Brain microvascular endothelial cell (primary cell): ENCODE results near the gene PRKAR1B.
"Not testable (repeated sequence)": the region's sequence is repeated elsewhere in the genome, so short reads cannot be mapped to it uniquely, and the experiment has no call there.

ENCODE experiments used
- DNase-seq: peaks from one replicate; pipeline ENCODE4 v3.0.0-alpha.2; 2020
- H3K27ac ChIP-seq: fragments of 250-450 bp; sonication (Bioruptor Pico); 2 replicates; pipeline ENCODE4 v1.5.1; 2020; ENCODE audit warnings: mild to moderate bottlenecking, moderate library complexity
- H3K27me3 ChIP-seq: fragments of 250-450 bp; sonication (Bioruptor Pico); replicated peaks from 2 replicates; pipeline ENCODE4 v1.5.1; 2020; ENCODE audit warnings: mild to moderate bottlenecking
- H3K36me3 ChIP-seq: fragments of 250-450 bp; sonication (Bioruptor Pico); replicated peaks from 2 replicates; pipeline ENCODE4 v1.5.1; 2020; ENCODE audit warnings: mild to moderate bottlenecking
- H3K4me3 ChIP-seq: 2 replicates; pipeline ENCODE4 v1.5.1; 2011; ENCODE audit warnings: low read depth, mild to moderate bottlenecking, control low read depth, low read length, moderate library complexity
- CTCF ChIP-seq: IDR thresholded peaks from 2 replicates; pipeline ENCODE4 v1.5.1; 2011; ENCODE audit warnings: low read depth, mild to moderate bottlenecking, moderate library complexity, low read length, control low read depth, inconsistent platforms; ENCODE audit errors: missing control alignments
- in situ Hi-C: cut with HindIII; loops from 2 replicates; pipeline ENCODE4 v1.10.0; 2017; ENCODE audit warnings: low sequenced_read_pairs, low pct_ligation_motif_present

PRKAR1B gene

DNA sequence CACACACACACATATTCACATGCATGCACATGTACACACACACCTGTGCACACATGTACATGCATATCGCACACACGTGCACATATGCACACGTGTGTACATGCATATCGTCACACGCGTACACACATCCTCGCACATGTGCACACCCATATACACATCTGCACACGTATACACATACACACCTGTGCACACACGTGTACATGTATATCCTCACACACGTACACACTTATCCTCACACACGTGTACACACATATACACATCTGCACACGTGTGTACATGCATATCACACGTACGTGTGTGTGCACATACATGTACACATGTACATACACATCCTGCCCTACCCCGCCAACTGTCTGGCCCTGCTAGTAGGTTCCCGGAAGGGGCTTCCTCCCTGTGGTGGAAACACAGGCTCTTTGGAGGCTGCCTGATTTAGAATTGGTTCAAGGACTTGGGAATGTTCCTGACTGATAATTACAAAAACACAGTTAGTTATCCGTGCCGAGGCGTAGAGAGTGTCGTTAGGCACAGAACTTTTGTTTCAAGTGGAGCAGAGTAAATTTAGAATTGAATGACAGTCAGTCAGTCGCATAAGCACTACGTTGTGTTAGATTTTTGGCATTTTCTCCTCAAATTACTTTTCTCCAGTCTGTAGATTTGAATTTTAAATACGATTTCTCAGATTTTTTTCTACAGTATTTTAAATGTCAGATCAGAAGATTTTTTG is 18.5 kb upstream of the PRKAR1B start:
- no peaks in the 10 kb centered on the region for H3K27me3 ChIP-seq
- TF ChIP-seq CTCF, result no peak

GRCh38 chr7:744854-745430 is 17.9 kb upstream of the PRKAR1B start:
- no peak for TF ChIP-seq CTCF
- no peak for DNase-seq
- Histone ChIP-seq H3K27me3 (no peaks in the 10 kb centered on the region), H3K36me3 (peaks cover 14% of the 10 kb centered on the region), H3K4me3 (no peak overlapping the region), H3K27ac (no peak overlapping the region)
- in situ Hi-C loops, result no loop called here

More for the DNA sequence above, 18.5 kb upstream of the PRKAR1B start:
- no peak for DNase-seq
- in situ Hi-C loops, result no loop called here
- Histone ChIP-seq H3K36me3 (peaks cover 12% of the 10 kb centered on the region), H3K27ac (no peak overlapping the region), H3K4me3 (no peak overlapping the region)

- DNase-seq, in situ Hi-C loops, H3K27ac ChIP-seq, H3K4me3 ChIP-seq, H3K27me3 ChIP-seq: not testable (repeated sequence)
- peaks cover 14% of the 10 kb centered on the region for H3K36me3 ChIP-seq
These were observed 17.0 kb upstream of the PRKAR1B start for GRCh38 chr7:744128-744520.

- H3K27me3 ChIP-seq, H3K27ac ChIP-seq, in situ Hi-C loops, DNase-seq, H3K4me3 ChIP-seq: not testable (repeated sequence)
- H3K36me3 ChIP-seq, result peaks cover 14% of the 10 kb centered on the region
These were observed 16.5 kb upstream of the PRKAR1B start for GRCh38 chr7:743341-744127.

GRCh38 chr7:742791-743190 is 15.7 kb upstream of the PRKAR1B start:
- no peak for DNase-seq
- H3K27me3 ChIP-seq, result no peaks in the 10 kb centered on the region
- H3K27ac ChIP-seq, result no peak overlapping the region
- no peak for TF ChIP-seq CTCF
- in situ Hi-C loops, result no loop called here
- no peak overlapping the region for H3K4me3 ChIP-seq
- peaks cover 14% of the 10 kb centered on the region for H3K36me3 ChIP-seq

GRCh38 chr7:741850-742249 is 14.8 kb upstream of the PRKAR1B start:
- Histone ChIP-seq H3K36me3 (peaks cover 14% of the 10 kb centered on the region), H3K4me3 (no peak overlapping the region), H3K27ac (no peak overlapping the region), H3K27me3 (no peaks in the 10 kb centered on the region)
- TF ChIP-seq CTCF, result no peak
- no peak for DNase-seq
- in situ Hi-C loops, result no loop called here
